Calu3 (cell line): ENCODE results near the gene KRTAP5-11. TPM values are rescaled to one million over a fixed set of nuclear protein-coding genes. Genes with fewer than 3 reads are reported as not detected.
"Not testable (repeated sequence)": the region's sequence is repeated elsewhere in the genome, so short reads cannot be mapped to it uniquely, and the experiment has no call there.

Experiments used
- BruUV-seq: library from RNA; stranded (reverse); fragments of 400-500 nt; replicated peaks from 2 replicates; lab custom pipeline; 2021; lab: Mats Ljungman, UMichigan
- CTCF ChIA-PET: fragments of 300-600 bp; sonication (Branson Sonifier 250); formaldehyde crosslinking; loops from one replicate; lab custom pipeline; 2022; ENCODE audit warnings: antibody characterized with exemption; lab: Charles Lee
- DNase-seq: peaks from one replicate; pipeline ENCODE4 v3.0.0; 2022
- H3K27ac Mint-ChIP-seq: one replicate; pipeline ENCODE4 v1.8.0; 2022; ENCODE audit warnings: mixed read lengths; ENCODE audit not compliant: unreplicated experiment
- H3K27me3 Mint-ChIP-seq: one replicate; pipeline ENCODE4 v1.8.0; 2022; ENCODE audit warnings: mixed read lengths; ENCODE audit not compliant: unreplicated experiment
- H3K36me3 Mint-ChIP-seq: one replicate; pipeline ENCODE4 v1.8.0; 2022; ENCODE audit warnings: mild to moderate bottlenecking, moderate library complexity, mixed read lengths; ENCODE audit not compliant: insufficient read depth, unreplicated experiment
- H3K4me1 Mint-ChIP-seq: one replicate; pipeline ENCODE4 v1.8.0; 2022; ENCODE audit warnings: mild to moderate bottlenecking, low read depth, mixed read lengths; ENCODE audit not compliant: unreplicated experiment
- H3K4me3 Mint-ChIP-seq: one replicate; pipeline ENCODE4 v1.8.0; 2022; ENCODE audit warnings: mild to moderate bottlenecking, low read depth, moderate library complexity, mixed read lengths; ENCODE audit not compliant: unreplicated experiment
- H3K9me3 Mint-ChIP-seq: one replicate; pipeline ENCODE4 v1.8.0; 2022; ENCODE audit warnings: low read depth, mixed read lengths; ENCODE audit not compliant: unreplicated experiment
- intact Hi-C: fragments of 100-400 bp; cut with micrococcal nuclease; formaldehyde crosslinking; loops from one replicate; pipeline ENCODE4 v1.10.0; 2022; ENCODE audit not compliant: unreplicated experiment
- total RNA-seq: library from RNA; stranded (reverse); gene quantifications from 2 replicates; pipeline ENCODE4 v1.2.3, GENCODE V29; 2022
- TF ChIP-seq, protein P1 (sequence below): fragments of 200-600 bp; IDR thresholded peaks from one replicate; pipeline ENCODE4 v1.8.0; 2022; ENCODE audit warnings: antibody characterized with exemption; ENCODE audit not compliant: unreplicated experiment

Gene KRTAP5-11
- total RNA-seq, 1 experiment from 2014 or later, result not detected

DNA sequence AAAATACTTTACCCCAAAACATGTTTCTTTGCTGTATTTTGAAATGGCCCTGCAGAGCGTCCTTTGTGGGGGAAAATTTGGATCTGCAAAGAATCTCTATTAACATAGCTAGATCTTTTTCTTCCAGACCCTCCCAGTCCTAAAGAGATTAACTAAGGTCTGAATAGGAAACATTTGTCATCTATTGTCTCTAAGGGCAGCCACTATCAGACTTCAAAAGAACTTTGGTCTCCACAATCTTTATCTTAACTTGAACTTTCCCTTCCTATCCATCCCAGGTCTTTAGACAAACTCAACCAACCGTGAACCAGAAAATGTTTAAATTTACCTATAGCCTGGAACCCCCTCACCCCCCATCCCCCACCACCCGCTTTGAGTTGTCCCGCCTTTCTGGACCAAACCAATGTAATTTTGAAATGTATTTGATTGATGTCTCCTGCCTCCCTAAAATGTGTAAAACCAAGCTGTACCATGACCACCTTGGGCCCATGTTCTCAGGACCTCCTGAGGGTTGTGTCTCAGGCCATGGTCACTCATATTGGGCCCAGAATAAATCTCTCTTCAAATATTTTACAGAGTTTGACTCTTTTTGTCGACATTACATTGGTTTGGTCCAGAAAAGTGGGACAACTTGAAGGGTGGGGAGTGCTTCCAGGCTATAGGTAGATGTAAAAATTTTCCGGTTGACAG lies 38.0 kb downstream of the KRTAP5-11 start:
- BruUV-seq, result no TSS peak
- no peak for DNase-seq
- no peak overlapping the region for H3K4me3 Mint-ChIP-seq

DNA sequence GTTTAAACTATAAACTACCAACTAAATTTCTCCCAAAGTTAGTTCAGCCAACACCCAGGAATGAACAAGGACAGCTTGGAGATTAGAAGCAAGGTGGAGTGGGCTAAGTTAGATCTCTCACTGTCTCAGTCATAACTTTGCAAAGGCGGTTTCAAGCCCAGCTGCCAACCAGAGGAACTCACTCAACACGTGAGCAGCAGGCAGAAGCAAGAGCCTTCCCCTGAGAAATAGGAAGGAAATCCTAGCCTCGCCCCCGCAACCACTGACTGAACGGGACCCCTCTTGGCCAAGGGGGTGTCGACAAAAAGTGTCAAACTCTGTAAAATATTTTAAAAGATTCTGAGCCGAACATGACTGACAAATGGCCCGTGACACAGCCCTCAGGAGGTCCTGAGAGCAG lies 38.8 kb downstream of the KRTAP5-11 start:
- TF ChIP-seq, protein P1, sequence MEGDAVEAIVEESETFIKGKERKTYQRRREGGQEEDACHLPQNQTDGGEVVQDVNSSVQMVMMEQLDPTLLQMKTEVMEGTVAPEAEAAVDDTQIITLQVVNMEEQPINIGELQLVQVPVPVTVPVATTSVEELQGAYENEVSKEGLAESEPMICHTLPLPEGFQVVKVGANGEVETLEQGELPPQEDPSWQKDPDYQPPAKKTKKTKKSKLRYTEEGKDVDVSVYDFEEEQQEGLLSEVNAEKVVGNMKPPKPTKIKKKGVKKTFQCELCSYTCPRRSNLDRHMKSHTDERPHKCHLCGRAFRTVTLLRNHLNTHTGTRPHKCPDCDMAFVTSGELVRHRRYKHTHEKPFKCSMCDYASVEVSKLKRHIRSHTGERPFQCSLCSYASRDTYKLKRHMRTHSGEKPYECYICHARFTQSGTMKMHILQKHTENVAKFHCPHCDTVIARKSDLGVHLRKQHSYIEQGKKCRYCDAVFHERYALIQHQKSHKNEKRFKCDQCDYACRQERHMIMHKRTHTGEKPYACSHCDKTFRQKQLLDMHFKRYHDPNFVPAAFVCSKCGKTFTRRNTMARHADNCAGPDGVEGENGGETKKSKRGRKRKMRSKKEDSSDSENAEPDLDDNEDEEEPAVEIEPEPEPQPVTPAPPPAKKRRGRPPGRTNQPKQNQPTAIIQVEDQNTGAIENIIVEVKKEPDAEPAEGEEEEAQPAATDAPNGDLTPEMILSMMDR, result no peak
- Mint-ChIP-seq H3K27ac (no peak overlapping the region), H3K36me3 (no peaks in the 10 kb centered on the region), H3K4me3 (no peak overlapping the region), H3K27me3 (peaks cover 96% of the 10 kb centered on the region), H3K4me1 (peaks cover 11% of the 10 kb centered on the region), H3K9me3 (peaks cover 5% of the 10 kb centered on the region)
- CTCF ChIA-PET, result no interaction called here
- DNase-seq, result no peak
- BruUV-seq, result no TSS peak
- intact Hi-C loops, result no loop called here

More for the DNA sequence above, 38.0 kb downstream of the KRTAP5-11 start:
- Mint-ChIP-seq H3K27ac (no peak overlapping the region), H3K4me1 (peaks cover 11% of the 10 kb centered on the region), H3K27me3 (peaks cover 96% of the 10 kb centered on the region), H3K36me3 (no peaks in the 10 kb centered on the region), H3K9me3 (peaks cover 5% of the 10 kb centered on the region)
- TF ChIP-seq, protein P1, result no peak
- intact Hi-C loops, result no loop called here
- CTCF ChIA-PET, result no interaction called here

DNA sequence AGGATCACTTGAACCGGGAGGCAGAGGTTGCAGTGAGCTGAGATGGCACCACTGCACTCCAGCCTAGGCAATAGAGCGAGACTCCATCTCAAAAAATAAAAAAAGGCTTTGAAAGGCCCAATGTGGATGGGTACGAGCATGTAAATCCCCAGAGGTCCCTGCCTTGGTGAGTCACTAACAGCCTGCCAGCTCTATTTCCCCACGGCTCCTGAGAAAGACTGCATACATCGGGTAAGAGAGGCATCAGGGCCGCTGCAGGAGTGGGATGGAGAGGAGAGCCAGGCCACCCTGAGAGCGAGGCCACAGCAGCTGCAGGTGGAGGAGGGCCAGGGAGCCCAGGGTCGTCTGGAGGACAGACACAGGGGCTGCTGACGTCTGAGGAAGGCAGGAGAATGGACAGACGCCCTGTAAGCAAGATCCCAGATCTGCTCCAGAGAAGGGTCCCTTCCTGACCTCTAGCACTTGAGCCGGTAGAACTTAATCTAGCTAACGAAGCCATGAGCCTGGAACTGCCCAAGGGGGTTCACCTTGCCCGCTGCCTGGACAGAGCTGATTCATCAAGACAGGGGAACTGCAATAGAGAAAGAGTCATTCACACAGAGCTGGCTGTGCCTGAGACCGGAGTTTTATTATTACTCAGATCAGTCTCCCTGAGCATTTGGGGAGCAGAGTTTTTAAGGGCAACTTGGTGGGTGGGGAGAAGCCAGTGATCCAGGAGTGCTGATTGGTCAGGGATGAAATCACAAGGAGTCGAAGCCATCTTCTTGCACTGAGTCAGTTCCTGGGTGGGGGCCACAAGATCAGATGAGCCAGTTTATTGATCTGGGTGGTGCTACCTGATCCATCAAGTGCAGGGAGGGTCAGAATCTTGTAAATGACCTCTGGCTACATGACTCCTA lies 39.5 kb downstream of the KRTAP5-11 start:
- BruUV-seq, result no TSS peak
- H3K9me3 Mint-ChIP-seq, result peaks cover 5% of the 10 kb centered on the region
- no peak for DNase-seq
- CTCF ChIA-PET, result interaction anchor here (0.7 to 1.0 kb wide), 2 partner anchors 11 to 17 kb away, joined by 3 read pairs; no protein-coding TSS in a partner anchor
- TF ChIP-seq, protein P1, result no peak
- no peak overlapping the region for H3K4me3 Mint-ChIP-seq
- H3K27me3 Mint-ChIP-seq, result peaks cover 94% of the 10 kb centered on the region
- H3K36me3 Mint-ChIP-seq, result no peaks in the 10 kb centered on the region
- H3K4me1 Mint-ChIP-seq, result peaks cover 11% of the 10 kb centered on the region
- intact Hi-C loops, result no loop called here
- no peak overlapping the region for H3K27ac Mint-ChIP-seq

DNA sequence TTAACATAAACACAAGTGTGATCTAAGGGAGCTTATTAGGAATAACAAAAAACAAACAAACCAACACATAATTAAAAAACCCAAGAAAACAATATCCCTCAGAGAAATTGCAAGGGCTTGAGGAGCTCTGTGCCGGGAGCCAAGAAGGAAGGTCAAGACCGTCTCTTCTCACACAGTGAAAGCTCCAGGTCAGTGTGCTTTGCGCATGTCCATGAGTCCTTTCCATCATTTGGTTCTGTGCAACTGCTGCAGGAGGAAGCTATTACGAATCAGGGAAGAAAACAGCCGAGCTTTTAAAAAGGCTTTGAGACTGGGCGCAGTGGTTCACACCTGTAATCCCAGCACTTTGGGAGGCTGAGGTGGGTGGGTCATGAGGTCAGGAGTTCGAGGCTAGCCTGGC lies 40.3 kb downstream of the KRTAP5-11 start:
- TF ChIP-seq, protein P1, result no peak
- no peak for DNase-seq
- CTCF ChIA-PET, result interaction anchor here (0.6 to 1.0 kb wide), 4 partner anchors 10 to 1713 kb away, joined by 3 to 6 read pairs (median 4); no protein-coding TSS in a partner anchor
- Mint-ChIP-seq H3K27ac (no peak overlapping the region), H3K9me3 (peaks cover 5% of the 10 kb centered on the region), H3K4me1 (peaks cover 11% of the 10 kb centered on the region), H3K36me3 (no peaks in the 10 kb centered on the region), H3K4me3 (no peak overlapping the region), H3K27me3 (peaks cover 87% of the 10 kb centered on the region)
- BruUV-seq, result no TSS peak
- intact Hi-C loops, result no loop called here

DNA sequence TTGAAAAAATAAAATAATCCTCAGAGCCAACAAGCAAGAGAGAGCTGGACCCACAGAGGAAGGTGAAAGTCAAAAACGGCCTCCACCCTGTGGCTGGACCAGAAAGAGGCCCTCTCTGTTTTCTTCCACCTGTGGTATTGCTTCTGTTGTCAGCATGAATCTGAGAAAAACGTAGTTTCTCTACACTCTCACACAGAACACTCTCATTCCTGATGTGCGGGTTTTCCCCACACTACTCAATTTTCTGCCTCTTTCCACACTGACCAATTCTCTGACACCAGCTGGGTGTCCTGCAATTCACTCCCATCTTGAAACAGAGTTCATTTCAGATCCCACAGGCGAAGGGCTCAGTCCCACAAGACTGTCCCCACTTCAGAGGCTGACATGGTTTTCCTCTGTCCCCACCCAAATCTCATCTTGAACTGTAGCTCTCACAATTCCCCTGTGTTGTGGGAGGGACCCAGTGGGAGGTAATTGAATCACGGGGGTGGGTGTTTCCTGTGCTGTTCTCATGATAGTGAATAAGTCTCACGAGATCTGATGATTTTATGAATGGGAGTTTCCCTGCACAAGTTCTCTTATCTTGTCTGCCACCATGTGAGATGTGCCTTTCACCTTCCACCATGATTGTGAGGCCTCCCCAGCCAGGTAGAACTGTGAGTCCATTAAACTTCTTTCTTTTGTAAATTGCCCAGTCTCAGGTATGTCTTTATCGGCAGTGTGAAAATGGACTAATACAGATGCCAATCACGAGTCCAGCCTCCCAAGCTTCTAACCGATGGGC lies 42.0 kb downstream of the KRTAP5-11 start:
- H3K27me3 Mint-ChIP-seq, result peaks cover 70% of the 10 kb centered on the region
- not testable (repeated sequence) for BruUV-seq

DNA sequence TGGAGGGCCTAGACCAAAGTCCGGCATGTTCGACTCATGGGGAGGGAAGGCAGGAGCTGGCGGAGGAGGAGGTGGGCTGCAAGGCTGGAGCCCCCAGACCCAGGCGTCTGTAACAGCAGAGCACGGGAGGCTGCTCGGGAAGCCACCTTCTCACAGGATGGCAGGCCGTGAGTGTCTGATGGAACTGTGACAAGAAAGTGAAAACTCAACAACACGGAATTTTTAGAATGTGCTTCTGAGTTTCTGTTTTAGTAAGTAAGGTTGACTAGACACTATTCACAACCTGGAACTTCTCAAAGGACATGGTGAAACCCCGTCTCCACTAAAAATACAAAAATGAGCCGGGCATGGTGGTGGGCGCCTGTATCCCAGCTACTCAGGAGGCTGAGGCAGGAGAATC lies 42.7 kb downstream of the KRTAP5-11 start:
- H3K36me3 Mint-ChIP-seq, DNase-seq, H3K9me3 Mint-ChIP-seq, intact Hi-C loops, CTCF ChIA-PET, H3K27ac Mint-ChIP-seq, BruUV-seq, H3K4me3 Mint-ChIP-seq: not testable (repeated sequence)
- H3K4me1 Mint-ChIP-seq, result peaks cover 11% of the 10 kb centered on the region
- H3K27me3 Mint-ChIP-seq, result peaks cover 63% of the 10 kb centered on the region

More for the DNA sequence above, 42.0 kb downstream of the KRTAP5-11 start:
- CTCF ChIA-PET, H3K4me3 Mint-ChIP-seq, H3K36me3 Mint-ChIP-seq, H3K27ac Mint-ChIP-seq, DNase-seq, intact Hi-C loops, H3K9me3 Mint-ChIP-seq: not testable (repeated sequence)
- H3K4me1 Mint-ChIP-seq, result peaks cover 11% of the 10 kb centered on the region
